Transverse colon (tissue), 4 donors: ENCODE results near the gene ZNF335. TPM values are rescaled to one million over a fixed set of nuclear protein-coding genes. Genes with fewer than 3 reads are reported as not detected.

ENCODE experiments used
- DNase-seq: peaks from one replicate; pipeline ENCODE4 v3.0.0-alpha.2; 2019
- H3K27ac ChIP-seq, 4 donors: fragments of 200-600 bp; sonication (generic); 2 replicates each; pipeline ENCODE4 v1.5.1; 2016 to 2018; ENCODE audit warnings: inconsistent platforms in 4 of 4
- H3K27me3 ChIP-seq: fragments of 200-600 bp; sonication (generic); 2 replicates; pipeline ENCODE4 v1.5.1; 2017; ENCODE audit warnings: inconsistent platforms
- H3K36me3 ChIP-seq, 4 donors: fragments of 200-600 bp; sonication (generic); 2 replicates each; pipeline ENCODE4 v1.5.1; 2017 to 2019; ENCODE audit warnings: inconsistent platforms in 4 of 4
- H3K4me1 ChIP-seq, 4 donors: fragments of 200-600 bp; sonication (generic); 2 replicates each; pipeline ENCODE4 v1.5.1; 2017 to 2020; ENCODE audit warnings: inconsistent platforms in 4 of 4
- H3K4me3 ChIP-seq, 4 donors: fragments of 200-600 bp; sonication (generic); 1 replicate in 1 of 4; 2 replicates in 3 of 4; pipeline versions ENCODE4 v1.5.1 to v1.6.1; 2017 to 2019; ENCODE audit warnings: inconsistent platforms in 4 of 4
- H3K9me3 ChIP-seq, 2 donors: fragments of 200-600 bp; sonication (generic); 2 replicates each; pipeline ENCODE4 v1.5.1; 2017 to 2019; ENCODE audit warnings: inconsistent platforms in 2 of 2
- EP300 ChIP-seq: sonication (generic); formaldehyde crosslinking; IDR thresholded peaks from one replicate; pipeline ENCODE4 v1.6.1; 2017; ENCODE audit warnings: antibody characterized with exemption, low read depth
- POLR2A ChIP-seq: fragments of 450-650 bp; IDR thresholded peaks from one replicate; pipeline ENCODE4 v1.6.1; 2016; ENCODE audit warnings: antibody characterized with exemption, mild to moderate bottlenecking, moderate library complexity
- POLR2AphosphoS5 ChIP-seq, 3 donors: sonication (generic); formaldehyde crosslinking; IDR thresholded peaks; one replicate each; pipeline ENCODE4 v1.6.1; 2016; ENCODE audit warnings: antibody characterized with exemption in 3 of 3
- WGBS, 2 donors: methylation state at CpG; one replicate each; pipeline ENCODE4 v1.1.5; 2018; ENCODE audit warnings: low coverage in 1 of 2; 5-methylcytosine and 5-hydroxymethylcytosine counted together
- in situ Hi-C, 4 donors: fragments of 200-750 bp; cut with MboI; loops; one replicate each; pipeline versions ENCODE4 v1.15.0 to v1.15.1; 2017; ENCODE audit warnings: low sequenced_read_pairs in 3 of 4, low pct_ligation_motif_present in 1 of 4, low pct_unique_long_range_greater_than_20kb in 1 of 4
- intact Hi-C: fragments of 100-400 bp; cut with DNase I; formaldehyde crosslinking; loops from one replicate; pipeline ENCODE4 v1.15.1; 2023; ENCODE audit warnings: low total_unique reads
- total RNA-seq, 4 donors: library from RNA; depleted of rRNA; stranded (reverse); fragments of >200 nt; gene quantifications; one replicate each; pipeline ENCODE4 v1.1.0, GENCODE V29; 2016
- TF ChIP-seq, protein P1 (sequence below), 5 experiments: fragments of 200-600 bp in 3 of 5; fragments of 450-650 bp in 2 of 5; sonication (generic) in 3 of 5; IDR thresholded peaks; 1 replicate in 2 of 5; 2 replicates in 3 of 5; pipeline ENCODE4 v1.5.1; 2016 to 2017; ENCODE audit warnings: antibody characterized with exemption in 5 of 5, inconsistent platforms in 3 of 5, mild to moderate bottlenecking in 2 of 5, moderate library complexity in 1 of 5

The ZNF335 gene
- total RNA-seq, 4 donors from 2014 or later: 27.0 to 80.0 (median 32.4) TPM

DNA sequence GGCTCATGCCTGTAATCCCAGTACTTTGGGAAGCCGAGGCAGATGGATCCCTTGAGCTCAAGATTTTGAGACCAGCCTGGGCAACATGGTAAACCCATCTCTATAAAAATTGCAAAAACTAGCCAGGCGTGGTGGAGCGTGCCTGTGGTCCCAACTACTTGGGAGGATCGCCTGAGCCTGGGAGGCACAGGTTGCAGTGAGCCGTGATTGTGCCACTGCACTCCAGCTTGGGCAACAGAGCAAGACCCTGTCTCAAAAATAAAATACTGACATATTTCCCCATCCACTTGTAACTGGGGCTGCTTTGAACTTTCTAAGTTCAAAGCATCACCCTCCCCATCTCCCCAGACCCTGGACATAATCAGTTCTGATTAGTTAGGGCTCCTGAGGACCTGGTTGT is 29.5 kb upstream of the ZNF335 start:
- H3K36me3 ChIP-seq: no peaks in the 10 kb centered on the region
- H3K27ac ChIP-seq: no peak overlapping the region
- in situ Hi-C loops: no loop called here
- DNase-seq: no peak
- WGBS, 2 donors: 80 to 88% methylated on average over 1 to 5 of the region's 5 CpGs
- H3K4me1 ChIP-seq: no peaks in the 10 kb centered on the region
- intact Hi-C loops: no loop called here
- TF ChIP-seq, protein P1, sequence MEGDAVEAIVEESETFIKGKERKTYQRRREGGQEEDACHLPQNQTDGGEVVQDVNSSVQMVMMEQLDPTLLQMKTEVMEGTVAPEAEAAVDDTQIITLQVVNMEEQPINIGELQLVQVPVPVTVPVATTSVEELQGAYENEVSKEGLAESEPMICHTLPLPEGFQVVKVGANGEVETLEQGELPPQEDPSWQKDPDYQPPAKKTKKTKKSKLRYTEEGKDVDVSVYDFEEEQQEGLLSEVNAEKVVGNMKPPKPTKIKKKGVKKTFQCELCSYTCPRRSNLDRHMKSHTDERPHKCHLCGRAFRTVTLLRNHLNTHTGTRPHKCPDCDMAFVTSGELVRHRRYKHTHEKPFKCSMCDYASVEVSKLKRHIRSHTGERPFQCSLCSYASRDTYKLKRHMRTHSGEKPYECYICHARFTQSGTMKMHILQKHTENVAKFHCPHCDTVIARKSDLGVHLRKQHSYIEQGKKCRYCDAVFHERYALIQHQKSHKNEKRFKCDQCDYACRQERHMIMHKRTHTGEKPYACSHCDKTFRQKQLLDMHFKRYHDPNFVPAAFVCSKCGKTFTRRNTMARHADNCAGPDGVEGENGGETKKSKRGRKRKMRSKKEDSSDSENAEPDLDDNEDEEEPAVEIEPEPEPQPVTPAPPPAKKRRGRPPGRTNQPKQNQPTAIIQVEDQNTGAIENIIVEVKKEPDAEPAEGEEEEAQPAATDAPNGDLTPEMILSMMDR (IDR thresholded peaks at IDR 0.05): no peak
- H3K27me3 ChIP-seq: peaks cover 52% of the 10 kb centered on the region
- no peak overlapping the region for H3K4me3 ChIP-seq
- H3K9me3 ChIP-seq: no peaks in the 10 kb centered on the region

- in situ Hi-C loops: no loop called here
- H3K27ac ChIP-seq: no peak overlapping the region
- 46% methylated on average over 16 of the region's 16 CpGs; no CpG with 5 or more reads in 1 of the 2 donors for whole genome bisulfite sequencing, 2 donors
Observed at GRCh38 chr20:46000262-46000996, 28.4 kb upstream of the ZNF335 start.

DNA sequence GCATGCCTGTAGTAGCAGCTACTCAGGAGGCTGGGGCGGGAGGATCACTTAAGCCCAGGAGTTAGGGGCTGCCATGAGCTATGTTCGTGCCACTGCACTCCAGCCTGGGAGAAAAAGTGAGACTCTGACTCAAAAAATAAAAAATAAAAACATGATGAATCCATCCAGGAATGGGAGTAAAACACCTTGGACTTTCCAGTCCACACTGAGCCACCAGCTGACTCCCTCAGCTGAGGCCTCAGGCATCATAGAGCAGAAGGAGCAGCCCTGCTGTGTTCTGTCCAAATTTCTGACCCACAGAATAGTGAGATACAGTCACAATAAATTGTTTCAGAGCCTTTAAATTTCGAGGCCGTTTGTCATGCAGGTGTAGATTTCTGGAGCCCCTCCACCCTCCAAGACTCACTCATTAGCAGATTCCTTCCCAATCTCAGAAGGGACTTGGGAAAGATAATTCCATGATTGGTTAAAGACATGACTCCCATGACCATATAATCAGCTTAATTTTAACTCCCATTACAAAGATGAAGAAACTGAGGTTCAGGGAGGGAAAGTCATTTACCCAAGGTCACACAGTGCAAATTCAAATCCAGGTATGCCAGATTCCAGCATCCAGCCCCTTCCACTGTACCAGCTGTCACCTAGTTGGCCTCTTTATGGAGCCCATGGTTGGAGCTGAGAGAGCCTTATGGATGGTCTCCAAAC is 27.7 kb upstream of the ZNF335 start:
- peaks cover 53% of the 10 kb centered on the region for H3K27me3 ChIP-seq
- H3K9me3 ChIP-seq: no peaks in the 10 kb centered on the region
- no peak overlapping the region for H3K27ac ChIP-seq
- H3K4me3 ChIP-seq: no peak overlapping the region
- no peaks in the 10 kb centered on the region for H3K4me1 ChIP-seq
- WGBS, 2 donors: 52 to 77% methylated on average over 2 to 4 of the region's 4 CpGs
- in situ Hi-C loops: no loop called here
- intact Hi-C loops: no loop called here
- H3K36me3 ChIP-seq: no peaks in the 10 kb centered on the region
- DNase-seq: no peak
- TF ChIP-seq EP300: no peak
- TF ChIP-seq POLR2A: no peak
- TF ChIP-seq POLR2AphosphoS5 (IDR thresholded peaks at IDR 0.05): no peak

More at GRCh38 chr20:46000262-46000996, 28.4 kb upstream of the ZNF335 start:
- TF ChIP-seq EP300: no peak
- TF ChIP-seq POLR2AphosphoS5 (IDR thresholded peaks at IDR 0.05): no peak
- TF ChIP-seq, protein P1 (IDR thresholded peaks at IDR 0.05): no peak
- TF ChIP-seq POLR2A: no peak
- no peaks in the 10 kb centered on the region for H3K9me3 ChIP-seq
- intact Hi-C loops: no loop called here
- no peaks in the 10 kb centered on the region for H3K36me3 ChIP-seq
- peaks cover 53% of the 10 kb centered on the region for H3K27me3 ChIP-seq
- H3K4me1 ChIP-seq: no peaks in the 10 kb centered on the region
- no peak for DNase-seq
- H3K4me3 ChIP-seq: no peak overlapping the region

DNA sequence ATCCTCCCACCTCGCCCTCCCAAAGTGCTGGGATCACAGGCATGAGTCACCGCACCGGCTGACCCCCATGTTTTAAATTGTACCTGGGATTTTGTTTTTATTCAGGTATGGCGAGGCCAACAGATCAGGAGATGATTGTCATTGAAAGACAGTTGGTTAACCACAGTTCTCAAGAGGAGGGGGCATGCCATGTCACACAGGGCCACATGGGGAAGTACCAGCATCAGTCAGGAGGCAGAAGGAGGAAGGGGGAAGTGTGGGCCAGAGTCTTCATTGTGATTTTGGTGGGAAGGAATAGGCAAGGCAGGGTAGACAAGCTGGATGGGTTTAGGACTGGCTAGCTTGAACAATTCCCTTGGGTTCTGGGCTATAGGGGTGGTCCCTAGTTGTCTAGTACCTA is 26.8 kb upstream of the ZNF335 start:
- Histone ChIP-seq H3K27ac (no peak overlapping the region), H3K4me3 (no peak overlapping the region), H3K9me3 (no peaks in the 10 kb centered on the region), H3K4me1 (no peaks in the 10 kb centered on the region), H3K27me3 (peaks cover 54% of the 10 kb centered on the region), H3K36me3 (no peaks in the 10 kb centered on the region)
- TF ChIP-seq, protein P1 (IDR thresholded peaks at IDR 0.05): no peak
- TF ChIP-seq POLR2AphosphoS5 (IDR thresholded peaks at IDR 0.05): no peak
- TF ChIP-seq POLR2A: no peak
- TF ChIP-seq EP300: no peak
- DNase-seq: no peak
- intact Hi-C loops (no loop called here), in situ Hi-C loops (no loop called here)
- 52 to 73% methylated on average over 4 of the region's 4 CpGs for WGBS, 2 donors
